PC-9 (cell line): ENCODE measurements around the gene SOX5. TPM values are rescaled to one million over a fixed set of nuclear protein-coding genes. Genes with fewer than 3 reads are reported as not detected.

Experiments
- BruUV-seq: library from RNA; stranded (reverse); fragments of 400-500 nt; replicated peaks from 2 replicates; lab custom pipeline; 2021; lab: Mats Ljungman, UMichigan
- CTCF ChIA-PET: fragments of 300-600 bp; sonication (Branson Sonifier 250); formaldehyde crosslinking; loops from one replicate; lab custom pipeline; 2022; ENCODE audit warnings: antibody characterized with exemption; lab: Charles Lee
- POLR2A ChIA-PET: fragments of 300-600 bp; sonication (Branson Sonifier 250); formaldehyde crosslinking; loops from one replicate; lab custom pipeline; 2022; ENCODE audit warnings: antibody characterized with exemption; ENCODE audit not compliant: unreplicated experiment; lab: Charles Lee
- DNase-seq, 2 experiments: peaks; one replicate each; pipeline versions ENCODE4 v3.0.0 to v3.0.0-alpha.2; 2015 to 2022; ENCODE audit warnings: mixed read lengths in 1 of 2
- H2AFZ ChIP-seq: fragments of 200-600 bp; sonication (generic); 2 replicates; pipeline ENCODE4 v1.8.1; 2017; ENCODE audit warnings: antibody characterized with exemption
- H3F3A ChIP-seq: fragments of 200-600 bp; sonication (generic); 2 replicates; pipeline ENCODE4 v1.8.1; 2017; ENCODE audit warnings: antibody characterized with exemption, mild to moderate bottlenecking, low read depth; ENCODE audit not compliant: insufficient read depth
- H3K27ac ChIP-seq: fragments of 200-600 bp; sonication (generic); 2 replicates; pipeline ENCODE4 v1.6.1; 2016; ENCODE audit warnings: mixed run types
- H3K27me3 ChIP-seq: fragments of 200-600 bp; sonication (generic); 2 replicates; pipeline ENCODE4 v1.6.1; 2016; ENCODE audit warnings: low read depth, mixed run types; ENCODE audit not compliant: insufficient read depth
- H3K36me3 ChIP-seq: fragments of 200-600 bp; sonication (generic); 2 replicates; pipeline ENCODE4 v1.6.1; 2016; ENCODE audit warnings: low read depth, mixed run types
- H3K4me1 ChIP-seq: fragments of 200-600 bp; sonication (generic); replicated peaks from 2 replicates; pipeline ENCODE4 v1.6.1; 2016; ENCODE audit warnings: mixed run types; ENCODE audit not compliant: insufficient read depth
- H3K4me2 ChIP-seq: fragments of 200-600 bp; sonication (generic); 2 replicates; pipeline ENCODE4 v1.6.1; 2017; ENCODE audit warnings: mixed run types
- H3K4me3 ChIP-seq: fragments of 200-600 bp; sonication (generic); 2 replicates; pipeline ENCODE4 v1.6.1; 2016; ENCODE audit warnings: mixed run types
- H3K79me2 ChIP-seq: fragments of 200-600 bp; sonication (generic); 2 replicates; pipeline ENCODE4 v1.6.1; 2017; ENCODE audit warnings: low read depth, mixed run types
- H3K9me2 ChIP-seq: fragments of 200-600 bp; sonication (generic); 2 replicates; pipeline ENCODE4 v1.8.1; 2017; ENCODE audit warnings: mild to moderate bottlenecking; ENCODE audit not compliant: insufficient read depth
- H3K9me3 ChIP-seq: fragments of 200-600 bp; sonication (generic); 2 replicates; pipeline ENCODE4 v1.8.1; 2016; ENCODE audit warnings: low read depth; ENCODE audit not compliant: insufficient read depth
- H4K20me1 ChIP-seq: fragments of 200-600 bp; sonication (generic); 2 replicates; pipeline ENCODE4 v1.8.1; 2017; ENCODE audit not compliant: insufficient read depth
- EZH2 ChIP-seq: fragments of 200-600 bp; sonication (generic); IDR thresholded peaks from 2 replicates; pipeline ENCODE4 v1.8.0; 2017; ENCODE audit warnings: antibody characterized with exemption, low read depth
- intact Hi-C: fragments of 100-400 bp; cut with micrococcal nuclease; formaldehyde crosslinking; loops from one replicate; pipeline ENCODE4 v1.10.0; 2022; ENCODE audit not compliant: unreplicated experiment
- total RNA-seq: library from RNA; stranded (reverse); gene quantifications from 2 replicates; pipeline ENCODE4 v1.2.3, GENCODE V29; 2021
- TF ChIP-seq, protein P1 (sequence below): fragments of 200-600 bp; sonication (generic); conservative IDR thresholded peaks from 2 replicates; pipeline ENCODE4 v1.6.1; 2017; ENCODE audit warnings: mixed run types, antibody characterized with exemption, mild to moderate bottlenecking, moderate library complexity

SOX5 gene
- total RNA-seq, 1 experiment from 2014 or later, result not detected

GRCh38 chr12:23781118-23781517 lies 168.4 kb downstream of the SOX5 start:
- Histone ChIP-seq H3K4me2 (no peak overlapping the region), H3F3A (no peaks in the 10 kb centered on the region), H4K20me1 (no peaks in the 10 kb centered on the region), H3K36me3 (no peaks in the 10 kb centered on the region), H2AFZ (no peak overlapping the region), H3K9me2 (no peaks in the 10 kb centered on the region), H3K27me3 (no peaks in the 10 kb centered on the region), H3K4me3 (no peak overlapping the region), H3K27ac (no peak overlapping the region), H3K79me2 (no peaks in the 10 kb centered on the region), H3K4me1 (no peaks in the 10 kb centered on the region), H3K9me3 (no peaks in the 10 kb centered on the region)
- BruUV-seq, result no TSS peak
- no peak for TF ChIP-seq EZH2
- TF ChIP-seq, protein P1, sequence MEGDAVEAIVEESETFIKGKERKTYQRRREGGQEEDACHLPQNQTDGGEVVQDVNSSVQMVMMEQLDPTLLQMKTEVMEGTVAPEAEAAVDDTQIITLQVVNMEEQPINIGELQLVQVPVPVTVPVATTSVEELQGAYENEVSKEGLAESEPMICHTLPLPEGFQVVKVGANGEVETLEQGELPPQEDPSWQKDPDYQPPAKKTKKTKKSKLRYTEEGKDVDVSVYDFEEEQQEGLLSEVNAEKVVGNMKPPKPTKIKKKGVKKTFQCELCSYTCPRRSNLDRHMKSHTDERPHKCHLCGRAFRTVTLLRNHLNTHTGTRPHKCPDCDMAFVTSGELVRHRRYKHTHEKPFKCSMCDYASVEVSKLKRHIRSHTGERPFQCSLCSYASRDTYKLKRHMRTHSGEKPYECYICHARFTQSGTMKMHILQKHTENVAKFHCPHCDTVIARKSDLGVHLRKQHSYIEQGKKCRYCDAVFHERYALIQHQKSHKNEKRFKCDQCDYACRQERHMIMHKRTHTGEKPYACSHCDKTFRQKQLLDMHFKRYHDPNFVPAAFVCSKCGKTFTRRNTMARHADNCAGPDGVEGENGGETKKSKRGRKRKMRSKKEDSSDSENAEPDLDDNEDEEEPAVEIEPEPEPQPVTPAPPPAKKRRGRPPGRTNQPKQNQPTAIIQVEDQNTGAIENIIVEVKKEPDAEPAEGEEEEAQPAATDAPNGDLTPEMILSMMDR, result no peak
- DNase-seq, result no peak
- CTCF ChIA-PET, result no interaction called here
- POLR2A ChIA-PET, result no interaction called here
- intact Hi-C loops, result no loop called here

DNA sequence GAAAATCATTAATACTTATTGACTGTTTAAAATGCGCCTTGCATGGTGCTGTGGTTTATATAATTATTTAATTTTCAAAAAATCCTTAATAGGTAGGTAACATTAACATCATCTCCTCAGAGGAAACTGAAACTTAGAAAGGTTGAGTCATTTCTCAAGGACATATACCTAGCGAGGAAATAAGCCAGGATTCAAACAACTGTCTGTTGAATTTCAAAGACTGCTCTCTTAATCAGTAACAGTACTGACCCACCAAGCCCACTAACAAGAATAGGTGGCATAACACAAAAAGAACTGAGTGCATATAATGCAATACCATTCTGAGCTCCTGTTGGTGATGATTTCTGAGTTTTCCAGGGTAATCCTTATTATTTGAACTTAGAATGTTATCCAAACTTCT lies 174.3 kb downstream of the SOX5 start:
- ChIA-PET POLR2A (no interaction called here), CTCF (no interaction called here)
- H3K9me3 ChIP-seq, result no peaks in the 10 kb centered on the region
- no peak overlapping the region for H3K4me3 ChIP-seq
- no peaks in the 10 kb centered on the region for H4K20me1 ChIP-seq
- intact Hi-C loops, result no loop called here
- no peak for TF ChIP-seq EZH2
- TF ChIP-seq, protein P1, result no peak
- no peaks in the 10 kb centered on the region for H3K27me3 ChIP-seq
- H3K36me3 ChIP-seq, result no peaks in the 10 kb centered on the region
- BruUV-seq, result no TSS peak
- no peaks in the 10 kb centered on the region for H3K9me2 ChIP-seq
- H3K4me2 ChIP-seq, result no peak overlapping the region
- no peak for DNase-seq
- no peaks in the 10 kb centered on the region for H3K4me1 ChIP-seq
- H3K27ac ChIP-seq, result no peak overlapping the region
- H3K79me2 ChIP-seq, result no peaks in the 10 kb centered on the region
- no peak overlapping the region for H2AFZ ChIP-seq
- H3F3A ChIP-seq, result no peaks in the 10 kb centered on the region

GRCh38 chr12:23771240-23771949 lies 178.1 kb downstream of the SOX5 start:
- Histone ChIP-seq H3K9me3 (no peaks in the 10 kb centered on the region), H3K36me3 (no peaks in the 10 kb centered on the region), H3K27me3 (no peaks in the 10 kb centered on the region), H3K4me3 (no peak overlapping the region), H3K27ac (no peak overlapping the region), H3F3A (no peaks in the 10 kb centered on the region), H3K4me2 (no peak overlapping the region), H4K20me1 (no peaks in the 10 kb centered on the region), H3K4me1 (no peaks in the 10 kb centered on the region), H3K9me2 (0 out of 2 replicates have a peak, but pooled peaks cover 4% of the 10 kb centered on the region), H3K79me2 (no peaks in the 10 kb centered on the region), H2AFZ (no peak overlapping the region)
- CTCF ChIA-PET, result no interaction called here
- intact Hi-C loops, result no loop called here
- no TSS peak for BruUV-seq
- POLR2A ChIA-PET, result no interaction called here
- no peak for DNase-seq
- TF ChIP-seq, protein P1, result no peak
- TF ChIP-seq EZH2, result no peak
